Endothelial cell of umbilical vein (primary cell): ENCODE measurements around the gene MCF2L. TPM values are rescaled to one million over a fixed set of nuclear protein-coding genes. Genes with fewer than 3 reads are reported as not detected.

ENCODE experiments used
- BruUV-seq: library from RNA; stranded (reverse); fragments of 400-500 nt; replicated peaks from 2 replicates; lab custom pipeline; 2021; lab: Mats Ljungman, UMichigan
- CTCF ChIA-PET: fragments of 300-600, 350-600 bp; sonication (Branson Sonifier 250); formaldehyde crosslinking; loops from one replicate; lab custom pipeline; 2021; ENCODE audit warnings: antibody characterized with exemption, inconsistent platforms; lab: Charles Lee
- POLR2A ChIA-PET: fragments of 300-600, 350-600 bp; sonication (Branson Sonifier 250); formaldehyde crosslinking; loops from one replicate; lab custom pipeline; 2021; ENCODE audit warnings: antibody characterized with exemption, inconsistent platforms; lab: Charles Lee
- DNase-seq: peaks from one replicate; pipeline ENCODE4 v3.0.0-alpha.2; 2011; ENCODE audit warnings: low read depth, low spot score
- FAIRE-seq: peaks from 2 replicates; lab custom pipeline; 2011; peaks lifted over from hg19 to GRCh38; lab: Jason Lieb, UNC
- H2AFZ ChIP-seq: 2 replicates; pipeline ENCODE4 v1.6.0; 2012; ENCODE audit warnings: low read depth, low read length, control low read depth, inconsistent platforms
- H3K27ac ChIP-seq: 2 replicates; pipeline ENCODE4 v1.5.1; 2011; ENCODE audit warnings: low read depth, mild to moderate bottlenecking, control low read depth, low read length, moderate library complexity; ENCODE audit not compliant: insufficient read depth
- H3K27me3 ChIP-seq, 2 experiments: 2 replicates each; pipeline versions ENCODE4 v1.6.0 to v1.6.1; 2011; ENCODE audit warnings: low read length in 2 of 2, mixed read lengths in 1 of 2; ENCODE audit not compliant: control insufficient read depth in 2 of 2, insufficient read depth in 2 of 2
- H3K36me3 ChIP-seq, 2 experiments: 2 replicates in 1 of 2; 3 replicates in 1 of 2; pipeline ENCODE4 v1.5.1; 2011; ENCODE audit warnings: low read length in 2 of 2, mild to moderate bottlenecking in 1 of 2, moderate library complexity in 1 of 2; ENCODE audit not compliant: control insufficient read depth in 2 of 2, insufficient read depth in 2 of 2; ENCODE audit errors: extremely low read depth in 1 of 2
- H3K4me1 ChIP-seq: 3 replicates; pipeline ENCODE4 v1.5.1; 2011; ENCODE audit warnings: mild to moderate bottlenecking, low read length; ENCODE audit not compliant: control insufficient read depth, insufficient read depth; ENCODE audit errors: extremely low read depth
- H3K4me2 ChIP-seq: 2 replicates; pipeline ENCODE4 v1.6.1; 2011; ENCODE audit warnings: low read length, control low read depth, mixed read lengths; ENCODE audit not compliant: insufficient read depth
- H3K4me3 ChIP-seq, 3 experiments: fragments of 200-600 bp in 1 of 3; sonication (generic), shearing (Covaris generic) in 1 of 3; replicated peaks in 1 of 3; 2 replicates each; pipeline ENCODE4 v1.5.1; 2011 to 2016; ENCODE audit warnings: control low read depth in 3 of 3, low read length in 3 of 3, mild to moderate bottlenecking in 2 of 3, inconsistent platforms in 1 of 3, low read depth in 1 of 3, moderate library complexity in 1 of 3; ENCODE audit not compliant: insufficient read depth in 1 of 3
- H3K79me2 ChIP-seq: 2 replicates; pipeline ENCODE4 v1.6.0; 2012; ENCODE audit warnings: low read length, inconsistent platforms; ENCODE audit not compliant: control insufficient read depth, insufficient read depth
- H3K9ac ChIP-seq: replicated peaks from 2 replicates; pipeline ENCODE3; 2011; ENCODE audit warnings: low read length, control low read depth; ENCODE audit not compliant: insufficient read depth; ENCODE audit errors: extremely low read depth
- H3K9me1 ChIP-seq: replicated peaks from 3 replicates; pipeline ENCODE4 v1.6.0; 2011; ENCODE audit warnings: mild to moderate bottlenecking, low read length; ENCODE audit not compliant: control insufficient read depth, insufficient read depth; ENCODE audit errors: extremely low read depth
- H3K9me3 ChIP-seq: replicated peaks from 2 replicates; pipeline ENCODE4 v1.5.1; 2012; ENCODE audit warnings: low read length, inconsistent platforms; ENCODE audit not compliant: control insufficient read depth, insufficient read depth
- H4K20me1 ChIP-seq: replicated peaks from 2 replicates; pipeline ENCODE3; 2011; ENCODE audit warnings: mild to moderate bottlenecking, low read length; ENCODE audit not compliant: control insufficient read depth, insufficient read depth; ENCODE audit errors: extremely low read depth
- EZH2 ChIP-seq: IDR thresholded peaks from 2 replicates; pipeline ENCODE4 v1.6.1; 2012; ENCODE audit warnings: borderline replicate concordance, low read depth, mild to moderate bottlenecking, moderate library complexity, low read length, inconsistent platforms; ENCODE audit not compliant: severe bottlenecking
- FOS ChIP-seq: IDR thresholded peaks from 2 replicates; pipeline ENCODE4 v1.6.1; 2011; ENCODE audit warnings: mild to moderate bottlenecking, low read length, moderate library complexity, borderline replicate concordance; ENCODE audit not compliant: insufficient read depth
- GATA2 ChIP-seq: IDR thresholded peaks from 2 replicates; pipeline ENCODE4 v1.7.0; 2011; ENCODE audit warnings: low read depth, mild to moderate bottlenecking, moderate library complexity, mixed read lengths, low read length; ENCODE audit not compliant: insufficient read length, insufficient read depth
- JUN ChIP-seq: IDR thresholded peaks from 2 replicates; pipeline ENCODE4 v1.6.1; 2011; ENCODE audit warnings: borderline replicate concordance, low read depth; ENCODE audit not compliant: insufficient read length, insufficient read depth
- MYC ChIP-seq: IDR thresholded peaks from one replicate; pipeline ENCODE4 v1.6.1; 2011; ENCODE audit warnings: mild to moderate bottlenecking, low read depth, low read length
- POLR2A ChIP-seq: IDR thresholded peaks from 2 replicates; pipeline ENCODE4 v1.6.1; 2012; ENCODE audit warnings: low read depth, mild to moderate bottlenecking, control low read depth, low read length
- POLR2AphosphoS5 ChIP-seq: IDR thresholded peaks from 2 replicates; pipeline ENCODE4 v1.6.1; 2012; ENCODE audit warnings: low read depth, mild to moderate bottlenecking, control low read depth, low read length, moderate library complexity; ENCODE audit not compliant: insufficient read depth
- dilution Hi-C: fragments of 300-500 bp; cut with MboI; formaldehyde crosslinking; loops from one replicate; pipeline ENCODE4 v1.15.0; 2019; ENCODE audit warnings: low sequenced_read_pairs; ENCODE audit not compliant: extremely low pct_ligation_motif_present
- intact Hi-C: fragments of 100-400 bp; cut with micrococcal nuclease; formaldehyde crosslinking; loops from one replicate; pipeline ENCODE4 v1.10.0; 2022
- polyA plus RNA-seq, 4 experiments: library from polyadenylated mRNA; depleted of rRNA in 3 of 4; stranded (reverse) in 3 of 4; unstranded in 1 of 4; fragments of >200 nt; gene quantifications; 2 replicates each; pipeline versions ENCODE4 v1.2.1 to v1.2.3, GENCODE V29; 2011 to 2012; ENCODE audit warnings: missing spikeins in 1 of 4
- total RNA-seq: library from RNA; stranded (reverse); gene quantifications from 2 replicates; pipeline ENCODE4 v1.2.3, GENCODE V29; 2021
- TF ChIP-seq, protein P1 (sequence below): IDR thresholded peaks from 2 replicates; pipeline ENCODE4 v1.6.1; 2011; ENCODE audit not compliant: insufficient read depth, insufficient read length
- TF ChIP-seq, protein P2 (sequence below), 2 donors: IDR thresholded peaks; 1 replicate in 1 of 2; 2 replicates in 1 of 2; pipeline ENCODE4 v1.5.1; 2011; ENCODE audit warnings: low read length in 2 of 2, mild to moderate bottlenecking in 2 of 2, moderate library complexity in 2 of 2, control low read depth in 1 of 2, inconsistent platforms in 1 of 2, low read depth in 1 of 2; ENCODE audit not compliant: insufficient read depth in 1 of 2; ENCODE audit errors: extremely low read depth in 1 of 2

The MCF2L gene
- total and polyA plus RNA-seq, 2 donors (not counting 3 experiments of a cell fraction or from before 2014, with no cell fraction given), result 0.33 to 0.58 TPM

GRCh38 chr13:113098162-113098732 is 129.2 kb downstream of the MCF2L start:
- no peak for DNase-seq
- no peak overlapping the region for H3K27ac ChIP-seq
- H4K20me1 ChIP-seq, result no peaks in the 10 kb centered on the region
- H3K4me2 ChIP-seq, result no peak overlapping the region
- no peaks in the 10 kb centered on the region for H3K9me1 ChIP-seq
- H3K79me2 ChIP-seq, result no peaks in the 10 kb centered on the region
- H2AFZ ChIP-seq, result no peak overlapping the region
- ChIA-PET CTCF (interaction anchor here (1.3 kb wide), 1 partner anchor 9 kb away, joined by 3 read pairs; no protein-coding TSS in a partner anchor), POLR2A (no interaction called here)
- intact Hi-C loops, result no loop called here
- no peak for FAIRE-seq
- H3K4me3 ChIP-seq, result no peak overlapping the region
- H3K27me3 ChIP-seq, result no peaks in the 10 kb centered on the region
- BruUV-seq, result no TSS peak
- no peak overlapping the region for H3K9ac ChIP-seq
- H3K4me1 ChIP-seq, result no peaks in the 10 kb centered on the region
- H3K36me3 ChIP-seq, result no peaks in the 10 kb centered on the region
- no peak for TF ChIP-seq EZH2
- TF ChIP-seq MYC, result no peak
- TF ChIP-seq JUN, result no peak
- TF ChIP-seq, protein P1, sequence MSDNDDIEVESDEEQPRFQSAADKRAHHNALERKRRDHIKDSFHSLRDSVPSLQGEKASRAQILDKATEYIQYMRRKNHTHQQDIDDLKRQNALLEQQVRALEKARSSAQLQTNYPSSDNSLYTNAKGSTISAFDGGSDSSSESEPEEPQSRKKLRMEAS, result no peak
- no peak for TF ChIP-seq POLR2AphosphoS5
- no peak for TF ChIP-seq GATA2
- TF ChIP-seq, protein P2, sequence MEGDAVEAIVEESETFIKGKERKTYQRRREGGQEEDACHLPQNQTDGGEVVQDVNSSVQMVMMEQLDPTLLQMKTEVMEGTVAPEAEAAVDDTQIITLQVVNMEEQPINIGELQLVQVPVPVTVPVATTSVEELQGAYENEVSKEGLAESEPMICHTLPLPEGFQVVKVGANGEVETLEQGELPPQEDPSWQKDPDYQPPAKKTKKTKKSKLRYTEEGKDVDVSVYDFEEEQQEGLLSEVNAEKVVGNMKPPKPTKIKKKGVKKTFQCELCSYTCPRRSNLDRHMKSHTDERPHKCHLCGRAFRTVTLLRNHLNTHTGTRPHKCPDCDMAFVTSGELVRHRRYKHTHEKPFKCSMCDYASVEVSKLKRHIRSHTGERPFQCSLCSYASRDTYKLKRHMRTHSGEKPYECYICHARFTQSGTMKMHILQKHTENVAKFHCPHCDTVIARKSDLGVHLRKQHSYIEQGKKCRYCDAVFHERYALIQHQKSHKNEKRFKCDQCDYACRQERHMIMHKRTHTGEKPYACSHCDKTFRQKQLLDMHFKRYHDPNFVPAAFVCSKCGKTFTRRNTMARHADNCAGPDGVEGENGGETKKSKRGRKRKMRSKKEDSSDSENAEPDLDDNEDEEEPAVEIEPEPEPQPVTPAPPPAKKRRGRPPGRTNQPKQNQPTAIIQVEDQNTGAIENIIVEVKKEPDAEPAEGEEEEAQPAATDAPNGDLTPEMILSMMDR (IDR thresholded peaks at IDR 0.05; ENCODE audit: extremely low read depth in 1 of 2, insufficient read depth in 1 of 2, low read depth in 1 of 2, low read length in 2 of 2), result no peak
- no peak for TF ChIP-seq POLR2A
- TF ChIP-seq FOS, result no peak
- no peaks in the 10 kb centered on the region for H3K9me3 ChIP-seq
- dilution Hi-C loops, result no loop called here
